ENCODE results near the gene GNAT2.

DNA sequence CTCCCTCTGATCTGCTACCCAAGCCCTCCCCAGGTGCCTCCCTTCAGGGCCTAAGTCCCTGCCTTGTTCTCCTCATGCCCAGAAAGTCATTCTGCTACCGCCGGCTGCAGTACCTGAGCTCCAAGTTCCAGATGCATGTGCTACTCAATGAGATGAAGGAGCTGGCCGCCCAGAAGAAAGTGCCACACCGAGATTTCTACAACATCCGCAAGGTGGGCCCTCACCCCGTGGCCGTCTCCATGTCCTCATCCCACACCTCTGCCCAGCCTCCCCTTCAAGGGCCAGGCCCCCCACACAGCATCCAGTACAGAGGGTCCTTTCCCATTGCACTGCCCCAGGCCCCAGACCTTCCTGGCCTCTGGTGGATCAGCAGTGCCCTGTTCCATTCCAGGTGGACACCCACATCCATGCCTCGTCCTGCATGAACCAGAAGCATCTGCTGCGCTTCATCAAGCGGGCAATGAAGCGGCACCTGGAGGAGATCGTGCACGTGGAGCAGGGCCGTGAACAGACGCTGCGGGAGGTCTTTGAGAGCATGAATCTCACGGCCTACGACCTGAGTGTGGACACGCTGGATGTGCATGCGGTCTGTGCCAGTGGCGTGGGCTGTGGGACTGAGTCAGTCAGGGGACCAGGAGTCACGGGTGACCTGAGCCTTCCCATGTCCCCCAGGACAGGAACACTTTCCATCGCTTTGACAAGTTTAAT is 8.4 kb upstream of the GNAT2 start:
- TF ChIP-seq, protein P1, sequence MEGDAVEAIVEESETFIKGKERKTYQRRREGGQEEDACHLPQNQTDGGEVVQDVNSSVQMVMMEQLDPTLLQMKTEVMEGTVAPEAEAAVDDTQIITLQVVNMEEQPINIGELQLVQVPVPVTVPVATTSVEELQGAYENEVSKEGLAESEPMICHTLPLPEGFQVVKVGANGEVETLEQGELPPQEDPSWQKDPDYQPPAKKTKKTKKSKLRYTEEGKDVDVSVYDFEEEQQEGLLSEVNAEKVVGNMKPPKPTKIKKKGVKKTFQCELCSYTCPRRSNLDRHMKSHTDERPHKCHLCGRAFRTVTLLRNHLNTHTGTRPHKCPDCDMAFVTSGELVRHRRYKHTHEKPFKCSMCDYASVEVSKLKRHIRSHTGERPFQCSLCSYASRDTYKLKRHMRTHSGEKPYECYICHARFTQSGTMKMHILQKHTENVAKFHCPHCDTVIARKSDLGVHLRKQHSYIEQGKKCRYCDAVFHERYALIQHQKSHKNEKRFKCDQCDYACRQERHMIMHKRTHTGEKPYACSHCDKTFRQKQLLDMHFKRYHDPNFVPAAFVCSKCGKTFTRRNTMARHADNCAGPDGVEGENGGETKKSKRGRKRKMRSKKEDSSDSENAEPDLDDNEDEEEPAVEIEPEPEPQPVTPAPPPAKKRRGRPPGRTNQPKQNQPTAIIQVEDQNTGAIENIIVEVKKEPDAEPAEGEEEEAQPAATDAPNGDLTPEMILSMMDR (IDR thresholded peaks at IDR 0.05; ENCODE audit: low read depth, low read length) = no peak
- TF ChIP-seq EZH2phosphoT487 (IDR thresholded peaks at IDR 0.05; ENCODE audit: low read depth) = no peak

Data from OCI-LY3 (cell line).